HuH-7 (cell line): Measurements from ENCODE around the gene DPAGT1.
"Not testable (repeated sequence)": the region's sequence is repeated elsewhere in the genome, so short reads cannot be mapped to it uniquely, and the experiment has no call there.

Experiments used
- DNase-seq: peaks from one replicate; pipeline ENCODE4 v3.0.0; 2011; ENCODE audit warnings: low spot score

DPAGT1 gene

GRCh38 chr11:119101759-119102423 is at the start of gene DPAGT1:
DPAGT1 (minus strand) TSS chr11:119101853; CDS start chr11:119101655, 198 bp downstream.
- peak; percentile 78 for DNase-seq

GRCh38 chr11:119149786-119150275 is 48.2 kb upstream of the DPAGT1 start:
- DNase-seq = no peak

GRCh38 chr11:119149018-119149785 is 47.5 kb upstream of the DPAGT1 start, which contains the start of gene ABCG4:
ABCG4 (plus strand) TSS chr11:119149052; CDS start chr11:119149966, 914 bp downstream.
- no peak for DNase-seq

GRCh38 chr11:119148720-119149017 is 47.0 kb upstream of the DPAGT1 start:
- no peak for DNase-seq

- no peak for DNase-seq
These were observed 46.1 kb upstream of the DPAGT1 start for GRCh38 chr11:119147604-119148333.

GRCh38 chr11:119145551-119145950 is 43.9 kb upstream of the DPAGT1 start:
- no peak for DNase-seq

- peak; percentile 98 for DNase-seq
These were observed 43.3 kb upstream of the DPAGT1 start for GRCh38 chr11:119144825-119145486.

- not testable (repeated sequence) for DNase-seq
These were observed 37.6 kb upstream of the DPAGT1 start for GRCh38 chr11:119139276-119139675.

- no peak for DNase-seq
These were observed 32.8 kb upstream of the DPAGT1 start for GRCh38 chr11:119134389-119134978.

- no peak for DNase-seq
These were observed 29.0 kb upstream of the DPAGT1 start for GRCh38 chr11:119130662-119131061.

- no peak for DNase-seq
These were observed 25.1 kb upstream of the DPAGT1 start for GRCh38 chr11:119126675-119127268.

- no peak for DNase-seq
These were observed 24.2 kb upstream of the DPAGT1 start for GRCh38 chr11:119125821-119126220.

- DNase-seq = no peak
These were observed 20.1 kb upstream of the DPAGT1 start for GRCh38 chr11:119121811-119122124.

- peak; percentile 97 for DNase-seq
These were observed 19.6 kb upstream of the DPAGT1 start, which contains the start of gene HINFP for GRCh38 chr11:119121008-119121810. HINFP (plus strand) TSS chr11:119121580; CDS start chr11:119126945, 5,365 bp downstream.

- DNase-seq = no peak
These were observed 19.0 kb upstream of the DPAGT1 start for GRCh38 chr11:119120639-119121007.

GRCh38 chr11:119118946-119119345 is 17.3 kb upstream of the DPAGT1 start:
- DNase-seq = no peak

GRCh38 chr11:119118227-119118626 is 16.6 kb upstream of the DPAGT1 start:
- DNase-seq = no peak

- no peak for DNase-seq
These were observed 15.5 kb upstream of the DPAGT1 start for GRCh38 chr11:119117004-119117706.

- DNase-seq = no peak
These were observed 14.9 kb upstream of the DPAGT1 start for GRCh38 chr11:119116601-119117000.

- no peak for DNase-seq
These were observed 14.6 kb upstream of the DPAGT1 start for GRCh38 chr11:119116235-119116594.
